HG03060 (cell line): ENCODE results near the gene OAF.

Experiments
- ATAC-seq: cut with Tn5 transposase; IDR thresholded peaks from one replicate; pipeline ENCODE4 v1.9.1; 2021; ENCODE audit warnings: low read depth, moderate number of reproducible peaks; ENCODE audit not compliant: unreplicated experiment

OAF gene

GRCh38 chr11:120219232-120219937 is 8.6 kb downstream of the OAF start:
- ATAC-seq: no peak

GRCh38 chr11:120219938-120220746 is 9.3 kb downstream of the OAF start:
- no peak for ATAC-seq

DNA sequence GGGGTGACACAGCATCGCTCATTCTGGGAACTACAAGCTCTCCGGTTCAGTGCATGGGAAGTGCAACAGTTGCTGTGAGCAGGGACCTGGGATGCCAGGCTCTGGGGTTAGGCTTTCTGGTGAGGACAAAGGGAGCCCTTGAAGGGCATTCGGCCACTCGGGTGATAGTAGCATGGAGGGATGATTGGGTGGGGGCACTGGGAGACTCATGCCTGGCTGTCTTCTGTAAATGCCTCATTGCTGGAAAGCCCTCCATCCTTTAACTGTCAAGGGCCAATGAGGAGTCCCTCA is 9.9 kb downstream of the OAF start:
- ATAC-seq: no peak

DNA sequence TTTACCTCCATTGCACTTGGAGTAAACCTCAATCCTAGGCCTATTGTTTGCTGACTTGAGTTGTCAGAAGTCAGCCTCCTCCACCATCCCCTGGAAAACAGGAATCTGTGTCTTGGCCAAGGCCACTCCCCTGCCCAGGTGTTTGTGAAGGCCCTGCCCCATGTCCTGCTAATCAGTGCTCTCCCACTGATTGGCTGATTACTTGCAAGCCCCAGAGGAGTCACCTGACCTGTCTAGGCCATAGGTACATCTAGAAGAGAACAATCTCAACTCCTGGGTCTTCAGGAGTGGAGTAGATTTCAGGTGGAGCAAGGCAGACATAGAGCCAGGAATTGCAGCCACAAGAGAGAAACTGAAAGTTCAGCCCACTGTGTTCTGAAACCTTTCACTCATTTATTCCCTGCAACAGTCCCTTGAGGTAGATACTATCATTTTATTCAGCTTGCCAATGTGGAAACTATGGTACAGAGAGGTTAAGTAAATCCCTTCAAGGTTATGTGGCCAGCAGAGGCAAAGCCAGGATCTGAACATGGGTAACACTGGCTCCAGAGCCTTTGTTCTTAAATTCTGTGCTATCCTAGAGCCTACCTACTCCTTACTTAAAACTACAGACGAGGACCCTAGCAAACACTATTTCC is 10.4 kb downstream of the OAF start:
- no peak for ATAC-seq

- no peak for ATAC-seq
These were observed 12.1 kb downstream of the OAF start for GRCh38 chr11:120222916-120223315.

GRCh38 chr11:120223793-120224192 is 13.0 kb downstream of the OAF start:
- ATAC-seq: no peak

DNA sequence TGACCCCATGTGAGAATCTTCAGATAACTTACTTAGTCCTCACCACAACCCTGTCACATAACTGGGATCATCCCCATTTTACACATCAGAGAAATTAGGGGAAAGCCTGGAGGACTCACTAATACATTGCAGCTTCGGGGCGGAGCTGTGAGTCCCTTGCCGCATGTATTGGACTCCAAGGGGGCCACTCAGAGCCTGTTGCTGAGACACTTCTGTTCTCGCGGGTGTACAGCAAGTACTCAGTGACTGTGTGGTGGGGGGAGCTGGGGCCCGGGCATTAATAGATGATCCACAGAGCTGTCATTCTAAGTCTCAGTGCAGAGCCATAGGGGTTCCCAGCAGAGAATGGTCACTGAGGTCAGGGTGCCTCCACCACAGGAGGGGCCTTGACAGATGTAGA is 13.5 kb downstream of the OAF start:
- no peak for ATAC-seq

DNA sequence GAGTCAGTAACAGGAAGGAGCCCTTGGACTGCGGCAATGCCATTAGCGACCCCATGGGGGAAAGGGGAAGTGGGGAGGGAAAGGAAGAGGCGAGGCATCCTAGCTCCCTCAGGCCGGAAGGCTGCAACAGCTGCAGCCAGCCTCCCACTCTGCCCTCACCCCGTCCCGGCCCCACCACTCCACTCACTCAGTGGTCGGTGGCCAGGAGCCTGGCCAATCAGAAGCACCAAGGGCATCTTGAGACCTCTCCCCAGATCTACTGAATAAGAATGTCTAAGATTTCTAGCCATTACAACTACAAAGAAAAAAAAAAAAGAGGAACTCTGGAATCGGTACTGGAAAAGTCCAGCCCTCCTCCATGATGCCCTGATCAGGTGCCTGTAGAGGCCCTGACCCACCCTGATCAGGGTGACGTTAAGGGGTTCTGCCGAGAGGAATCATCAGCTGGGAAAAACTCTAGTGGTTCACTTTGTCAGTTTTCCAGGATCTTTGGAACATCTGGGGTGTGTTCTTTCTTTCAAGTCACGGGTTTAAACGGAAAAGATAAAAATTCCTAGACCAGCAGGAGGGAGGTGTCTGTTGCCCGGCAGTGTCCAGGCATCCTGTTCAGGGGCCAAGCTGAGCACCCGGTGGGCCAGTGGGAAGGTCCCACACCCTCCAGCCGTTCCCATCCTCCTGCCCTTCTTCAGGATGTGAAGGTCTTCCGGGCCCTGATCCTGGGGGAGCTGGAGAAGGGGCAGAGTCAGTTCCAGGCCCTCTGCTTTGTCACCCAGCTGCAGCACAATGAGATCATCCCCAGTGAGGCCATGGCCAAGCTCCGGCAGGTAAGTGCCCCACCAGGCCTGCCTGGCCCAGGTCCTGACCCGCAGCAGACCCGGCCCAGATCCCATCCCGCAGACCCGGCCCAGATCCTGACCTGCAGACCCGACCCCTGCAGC is 14.4 kb downstream of the OAF start:
- ATAC-seq: no peak

DNA sequence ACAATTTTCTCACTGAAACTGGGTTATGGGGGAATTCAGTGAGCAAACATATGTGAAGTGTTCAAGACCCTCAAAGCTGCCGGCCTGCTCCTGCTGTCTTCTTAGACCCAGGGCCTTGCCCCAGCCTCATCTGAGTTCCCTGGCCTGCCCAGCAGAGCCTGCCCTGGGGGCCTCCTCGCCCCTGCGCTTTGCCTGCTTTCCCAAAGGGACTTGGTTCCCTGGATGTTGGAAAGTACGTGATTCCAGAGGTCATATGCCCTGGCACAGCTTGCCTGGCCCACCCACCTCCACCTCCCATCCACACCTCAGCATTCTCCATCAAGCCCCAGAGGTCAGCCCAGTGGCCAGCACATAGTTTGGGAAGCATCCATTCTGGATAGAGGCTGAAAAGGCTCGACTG is 15.4 kb downstream of the OAF start:
- no peak for ATAC-seq

- no peak for ATAC-seq
These were observed 15.9 kb downstream of the OAF start for GRCh38 chr11:120226714-120227113.

DNA sequence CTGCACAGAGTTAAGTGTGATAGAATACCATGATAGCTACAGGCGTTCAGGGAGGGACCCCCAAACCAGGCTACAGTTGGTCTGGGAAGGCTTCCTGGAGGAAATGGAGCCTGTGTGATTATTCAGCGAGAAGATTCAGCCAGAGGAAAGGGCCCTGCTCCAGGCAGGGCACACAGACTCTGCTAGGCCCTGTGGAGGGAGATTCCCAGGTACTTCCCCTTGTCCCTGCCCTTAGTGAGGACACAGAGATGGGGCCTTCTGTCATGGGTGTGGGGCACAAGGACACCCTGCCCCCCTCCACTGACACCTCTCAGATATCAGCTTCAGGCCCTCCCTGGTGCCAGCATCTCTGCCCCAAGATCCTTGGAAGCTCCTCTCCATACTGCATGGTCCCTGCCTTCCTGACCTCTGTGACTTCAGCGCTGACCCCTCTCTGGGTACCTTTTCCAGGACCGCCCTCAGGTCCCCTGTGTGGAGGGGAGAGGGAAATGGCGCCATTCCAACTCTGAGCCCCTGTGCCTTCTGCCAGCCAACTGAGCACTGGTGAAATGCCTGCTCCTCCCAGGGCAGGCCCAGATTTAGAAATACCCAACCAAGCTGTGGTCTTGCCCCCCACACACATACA is 16.5 kb downstream of the OAF start:
- ATAC-seq: no peak

DNA sequence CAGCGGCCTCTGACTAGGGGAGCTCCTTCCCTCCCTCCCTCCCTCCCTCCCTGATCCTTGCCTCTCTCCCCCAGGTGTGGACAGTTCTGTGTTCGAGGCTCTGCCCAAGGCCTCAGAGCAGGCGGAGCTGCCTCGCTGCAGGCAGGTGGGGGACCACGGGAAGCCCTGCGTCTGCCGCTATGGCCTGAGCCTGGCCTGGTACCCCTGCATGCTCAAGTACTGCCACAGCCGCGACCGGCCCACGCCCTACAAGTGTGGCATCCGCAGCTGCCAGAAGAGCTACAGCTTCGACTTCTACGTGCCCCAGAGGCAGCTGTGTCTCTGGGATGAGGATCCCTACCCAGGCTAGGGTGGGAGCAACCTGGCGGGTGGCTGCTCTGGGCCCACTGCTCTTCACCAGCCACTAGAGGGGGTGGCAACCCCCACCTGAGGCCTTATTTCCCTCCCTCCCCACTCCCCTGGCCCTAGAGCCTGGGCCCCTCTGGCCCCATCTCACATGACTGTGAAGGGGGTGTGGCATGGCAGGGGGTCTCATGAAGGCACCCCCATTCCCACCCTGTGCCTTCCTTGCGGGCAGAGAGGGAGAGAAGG is 18.1 kb downstream of the OAF start:
- ATAC-seq: no peak

DNA sequence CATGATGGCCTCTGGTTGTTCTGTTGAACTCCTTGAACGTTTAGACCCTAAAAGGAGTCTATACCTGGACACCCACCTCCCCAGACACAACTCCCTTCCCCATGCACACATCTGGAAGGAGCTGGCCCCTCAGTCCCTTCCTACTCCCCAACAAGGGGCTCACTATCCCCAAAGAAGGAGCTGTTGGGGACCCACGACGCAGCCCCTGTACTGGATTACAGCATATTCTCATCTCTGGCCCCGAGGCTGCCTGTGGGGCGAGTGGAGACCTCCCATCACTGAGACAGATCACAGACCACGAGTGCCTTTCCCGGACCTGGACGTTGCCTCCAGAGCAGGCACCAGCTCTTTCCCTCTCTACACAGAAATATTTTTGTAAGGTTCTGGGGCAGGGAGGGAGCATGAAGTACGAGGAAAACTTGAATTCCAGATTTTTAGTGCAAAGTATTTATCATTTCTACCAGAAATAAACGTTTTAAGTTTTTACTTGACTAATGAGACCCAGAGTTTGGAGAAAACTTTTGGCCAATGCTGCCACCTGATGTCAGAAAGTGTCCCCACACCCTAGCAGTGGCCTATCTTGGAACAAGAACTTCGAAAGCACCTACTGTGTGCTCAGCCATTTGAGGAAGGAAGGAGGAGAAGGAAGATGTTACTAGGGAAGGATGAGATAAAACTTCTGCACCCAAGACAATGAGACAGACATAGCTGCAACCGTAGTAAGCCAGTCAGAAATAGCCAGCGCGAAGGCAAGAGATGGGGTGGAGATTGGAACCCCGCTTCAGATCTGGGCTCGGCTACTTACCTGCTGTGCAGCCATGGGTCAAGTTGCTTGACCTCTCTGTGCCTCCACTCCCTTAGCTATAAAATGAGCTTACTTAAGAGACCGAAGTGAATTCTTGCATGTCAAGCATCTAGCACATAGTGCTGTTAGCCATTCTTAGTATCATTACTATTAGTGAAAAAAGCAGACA is 18.9 kb downstream of the OAF start:
- no peak for ATAC-seq

DNA sequence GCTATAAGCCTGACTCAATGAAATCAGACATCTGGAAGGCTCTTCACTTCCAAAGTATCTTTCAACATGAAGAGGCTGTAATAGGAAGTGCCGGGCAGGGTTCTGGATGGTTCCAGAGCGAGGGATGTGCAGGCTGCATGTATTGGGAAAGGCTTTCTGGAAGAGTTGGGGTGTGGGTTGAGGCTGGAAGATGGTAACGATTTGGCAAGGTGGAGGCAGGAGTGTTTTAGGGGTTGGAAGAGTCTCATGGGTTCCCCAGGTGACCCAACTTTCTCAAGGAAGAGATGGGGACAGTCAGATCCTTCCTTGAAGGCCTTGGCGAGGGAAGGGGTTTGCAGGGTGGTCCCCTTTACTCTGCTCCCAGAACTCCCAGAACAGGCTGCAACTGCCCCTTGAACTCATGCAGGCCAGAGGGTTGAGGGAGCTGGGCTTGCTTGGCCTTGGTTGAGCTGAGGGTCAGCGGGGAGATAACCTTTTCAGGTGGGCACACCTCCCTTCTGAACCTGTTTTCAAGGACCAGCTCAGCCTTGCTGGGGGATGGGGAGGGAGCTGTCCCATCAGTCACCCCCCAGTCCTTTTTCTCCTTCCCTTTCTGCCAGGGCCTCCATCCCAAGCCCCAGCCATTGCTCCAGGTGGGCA is 19.7 kb downstream of the OAF start:
- no peak for ATAC-seq

DNA sequence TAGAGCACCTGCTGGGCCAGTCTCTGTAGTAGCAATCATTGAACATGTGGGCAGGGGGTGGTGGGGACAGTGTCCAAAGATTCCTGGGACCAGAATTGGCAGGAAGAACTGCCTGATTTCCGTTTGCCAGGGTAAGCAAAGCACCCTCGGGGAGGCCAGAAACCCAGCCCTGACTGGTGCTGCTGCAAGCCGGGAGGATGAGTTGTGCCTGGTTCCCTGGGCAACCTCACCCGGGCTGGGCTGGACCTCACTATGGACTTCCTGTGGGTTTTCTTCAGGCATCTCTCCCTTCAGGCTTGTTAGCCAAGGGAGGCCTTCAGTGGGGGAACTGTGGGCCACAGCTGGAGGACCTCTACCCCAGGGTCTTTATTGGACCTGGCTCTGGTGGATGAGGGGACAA is 21.1 kb downstream of the OAF start:
- no peak for ATAC-seq

GRCh38 chr11:120233207-120233803 is 22.5 kb downstream of the OAF start:
- no peak for ATAC-seq

DNA sequence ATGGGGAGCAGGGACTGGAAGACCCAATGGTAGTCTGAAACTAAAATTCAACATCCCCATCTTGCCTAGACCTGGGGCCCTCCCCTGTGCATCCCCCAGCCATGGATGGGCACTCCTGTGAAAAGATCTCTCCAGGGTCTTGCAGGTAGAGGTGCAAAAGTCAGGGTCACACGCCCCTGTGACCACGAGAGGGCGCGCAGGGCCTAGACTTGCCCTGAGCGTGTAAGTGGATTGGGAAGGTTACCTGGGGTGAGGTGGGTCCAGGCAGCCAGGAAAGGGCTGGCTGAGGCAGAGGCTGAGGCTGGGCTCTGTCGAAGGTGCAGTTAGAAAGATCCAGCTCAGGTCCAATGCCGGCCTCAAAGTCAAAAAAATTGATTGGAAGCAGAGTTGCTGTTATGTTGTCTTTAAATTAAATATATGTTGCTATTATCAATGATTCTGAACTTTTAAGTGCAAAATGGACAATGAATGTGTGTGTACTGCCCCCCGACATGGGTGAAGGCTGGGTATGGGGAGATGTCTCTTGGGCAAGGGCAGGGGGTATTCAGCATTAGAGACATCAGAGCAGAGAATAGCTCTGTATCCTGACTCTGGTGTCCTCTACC is 24.3 kb downstream of the OAF start:
- no peak for ATAC-seq
